KMS-11 (cell line): ENCODE measurements around the gene SETMAR.

Experiments
- H2AFZ ChIP-seq: fragments of 200-600 bp; sonication (generic); 2 replicates; pipeline ENCODE4 v1.6.1; 2016; ENCODE audit warnings: antibody characterized with exemption, mixed run types, low read depth
- H3K27ac ChIP-seq: fragments of 200-600 bp; sonication (generic); 2 replicates; pipeline ENCODE4 v1.6.1; 2016; ENCODE audit warnings: mild to moderate bottlenecking, mixed run types
- H3K27me3 ChIP-seq: fragments of 200-600 bp; sonication (generic); 2 replicates; pipeline ENCODE4 v1.6.1; 2017; ENCODE audit warnings: mild to moderate bottlenecking, low read depth, mixed run types, moderate library complexity; ENCODE audit not compliant: insufficient read depth
- H3K36me3 ChIP-seq: fragments of 200-600 bp; sonication (generic); 2 replicates; pipeline ENCODE4 v1.6.1; 2017; ENCODE audit warnings: mild to moderate bottlenecking, mixed run types; ENCODE audit not compliant: insufficient read depth
- H3K4me1 ChIP-seq: fragments of 200-600 bp; sonication (generic); 2 replicates; pipeline ENCODE4 v1.6.1; 2016; ENCODE audit warnings: mild to moderate bottlenecking, low read depth, mixed run types; ENCODE audit not compliant: poor library complexity, severe bottlenecking
- H3K4me2 ChIP-seq: fragments of 200-600 bp; sonication (generic); 2 replicates; pipeline ENCODE4 v1.7.0; 2016; ENCODE audit warnings: mild to moderate bottlenecking, mixed run types
- H3K4me3 ChIP-seq: fragments of 200-600 bp; sonication (generic); IDR thresholded peaks from 2 replicates; pipeline ENCODE4 v1.6.1; 2017; ENCODE audit warnings: low read depth, low read length, mixed read lengths; ENCODE audit not compliant: insufficient read depth
- H3K79me2 ChIP-seq: fragments of 200-600 bp; sonication (generic); 2 replicates; pipeline ENCODE4 v1.6.1; 2016; ENCODE audit warnings: low read depth, mixed run types; ENCODE audit not compliant: insufficient read depth
- H3K9ac ChIP-seq: fragments of 200-600 bp; sonication (generic); 2 replicates; pipeline ENCODE4 v1.6.1; 2016; ENCODE audit warnings: mild to moderate bottlenecking, mixed run types
- H4K20me1 ChIP-seq: fragments of 200-600 bp; sonication (generic); 2 replicates; pipeline ENCODE4 v1.6.1; 2016; ENCODE audit warnings: mild to moderate bottlenecking, mixed run types; ENCODE audit not compliant: insufficient read depth
- TF ChIP-seq, protein P1 (sequence below): fragments of 200-600 bp; sonication (generic); conservative IDR thresholded peaks from 2 replicates; pipeline ENCODE4 v1.6.1; 2017; ENCODE audit warnings: low read depth, mild to moderate bottlenecking, antibody characterized with exemption, low read length, moderate library complexity, mixed read lengths

SETMAR gene

GRCh38 chr3:4340077-4340410 is 36.9 kb downstream of the SETMAR start:
- H3K4me3 ChIP-seq: no peak overlapping the region
- no peaks in the 10 kb centered on the region for H3K27me3 ChIP-seq
- H2AFZ ChIP-seq: no peak overlapping the region
- no peak overlapping the region for H3K27ac ChIP-seq
- H3K79me2 ChIP-seq: no peaks in the 10 kb centered on the region
- H3K4me2 ChIP-seq: no peak overlapping the region
- H3K4me1 ChIP-seq: no peaks in the 10 kb centered on the region
- H3K36me3 ChIP-seq: no peaks in the 10 kb centered on the region
- TF ChIP-seq, protein P1, sequence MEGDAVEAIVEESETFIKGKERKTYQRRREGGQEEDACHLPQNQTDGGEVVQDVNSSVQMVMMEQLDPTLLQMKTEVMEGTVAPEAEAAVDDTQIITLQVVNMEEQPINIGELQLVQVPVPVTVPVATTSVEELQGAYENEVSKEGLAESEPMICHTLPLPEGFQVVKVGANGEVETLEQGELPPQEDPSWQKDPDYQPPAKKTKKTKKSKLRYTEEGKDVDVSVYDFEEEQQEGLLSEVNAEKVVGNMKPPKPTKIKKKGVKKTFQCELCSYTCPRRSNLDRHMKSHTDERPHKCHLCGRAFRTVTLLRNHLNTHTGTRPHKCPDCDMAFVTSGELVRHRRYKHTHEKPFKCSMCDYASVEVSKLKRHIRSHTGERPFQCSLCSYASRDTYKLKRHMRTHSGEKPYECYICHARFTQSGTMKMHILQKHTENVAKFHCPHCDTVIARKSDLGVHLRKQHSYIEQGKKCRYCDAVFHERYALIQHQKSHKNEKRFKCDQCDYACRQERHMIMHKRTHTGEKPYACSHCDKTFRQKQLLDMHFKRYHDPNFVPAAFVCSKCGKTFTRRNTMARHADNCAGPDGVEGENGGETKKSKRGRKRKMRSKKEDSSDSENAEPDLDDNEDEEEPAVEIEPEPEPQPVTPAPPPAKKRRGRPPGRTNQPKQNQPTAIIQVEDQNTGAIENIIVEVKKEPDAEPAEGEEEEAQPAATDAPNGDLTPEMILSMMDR: no peak
- no peaks in the 10 kb centered on the region for H4K20me1 ChIP-seq
- no peak overlapping the region for H3K9ac ChIP-seq

GRCh38 chr3:4340411-4341335 is 37.5 kb downstream of the SETMAR start:
- Histone ChIP-seq H3K79me2 (no peaks in the 10 kb centered on the region), H3K27ac (no peak overlapping the region), H2AFZ (no peak overlapping the region), H4K20me1 (no peaks in the 10 kb centered on the region), H3K4me1 (no peaks in the 10 kb centered on the region), H3K27me3 (no peaks in the 10 kb centered on the region), H3K4me2 (no peak overlapping the region), H3K36me3 (no peaks in the 10 kb centered on the region), H3K4me3 (no peak overlapping the region), H3K9ac (no peak overlapping the region)
- TF ChIP-seq, protein P1: no peak

GRCh38 chr3:4341336-4341675 is 38.1 kb downstream of the SETMAR start:
- no peaks in the 10 kb centered on the region for H4K20me1 ChIP-seq
- no peak overlapping the region for H2AFZ ChIP-seq
- H3K4me2 ChIP-seq: no peak overlapping the region
- H3K36me3 ChIP-seq: no peaks in the 10 kb centered on the region
- H3K27me3 ChIP-seq: no peaks in the 10 kb centered on the region
- H3K27ac ChIP-seq: no peak overlapping the region
- no peak overlapping the region for H3K9ac ChIP-seq
- H3K4me3 ChIP-seq: no peak overlapping the region
- H3K79me2 ChIP-seq: no peaks in the 10 kb centered on the region
- TF ChIP-seq, protein P1: no peak
- H3K4me1 ChIP-seq: no peaks in the 10 kb centered on the region

GRCh38 chr3:4343258-4343657 is 40.1 kb downstream of the SETMAR start:
- H4K20me1 ChIP-seq: no peaks in the 10 kb centered on the region
- no peak overlapping the region for H3K9ac ChIP-seq
- H3K4me1 ChIP-seq: no peaks in the 10 kb centered on the region
- H3K27ac ChIP-seq: no peak overlapping the region
- no peak overlapping the region for H2AFZ ChIP-seq
- H3K4me2 ChIP-seq: no peak overlapping the region
- H3K79me2 ChIP-seq: no peaks in the 10 kb centered on the region
- no peaks in the 10 kb centered on the region for H3K27me3 ChIP-seq
- no peak overlapping the region for H3K4me3 ChIP-seq
- TF ChIP-seq, protein P1: no peak
- no peaks in the 10 kb centered on the region for H3K36me3 ChIP-seq
